ENCODE data around the gene TNFSF13B. TPM values are rescaled to one million over a fixed set of nuclear protein-coding genes. Genes with fewer than 3 reads are reported as not detected.
"Not testable (repeated sequence)": the region's sequence is repeated elsewhere in the genome, so short reads cannot be mapped to it uniquely, and the experiment has no call there.

The TNFSF13B gene
- total RNA-seq, 1 donor from 2014 or later, result 0.82 TPM

GRCh38 chr13:108304170-108305016 lies 34.9 kb downstream of the TNFSF13B start:
- peaks cover 5% of the 10 kb centered on the region for H3K9me3 Mint-ChIP-seq
- no peaks in the 10 kb centered on the region for H3K27me3 Mint-ChIP-seq (ENCODE audit: low read depth)
- TF ChIP-seq, protein P1, sequence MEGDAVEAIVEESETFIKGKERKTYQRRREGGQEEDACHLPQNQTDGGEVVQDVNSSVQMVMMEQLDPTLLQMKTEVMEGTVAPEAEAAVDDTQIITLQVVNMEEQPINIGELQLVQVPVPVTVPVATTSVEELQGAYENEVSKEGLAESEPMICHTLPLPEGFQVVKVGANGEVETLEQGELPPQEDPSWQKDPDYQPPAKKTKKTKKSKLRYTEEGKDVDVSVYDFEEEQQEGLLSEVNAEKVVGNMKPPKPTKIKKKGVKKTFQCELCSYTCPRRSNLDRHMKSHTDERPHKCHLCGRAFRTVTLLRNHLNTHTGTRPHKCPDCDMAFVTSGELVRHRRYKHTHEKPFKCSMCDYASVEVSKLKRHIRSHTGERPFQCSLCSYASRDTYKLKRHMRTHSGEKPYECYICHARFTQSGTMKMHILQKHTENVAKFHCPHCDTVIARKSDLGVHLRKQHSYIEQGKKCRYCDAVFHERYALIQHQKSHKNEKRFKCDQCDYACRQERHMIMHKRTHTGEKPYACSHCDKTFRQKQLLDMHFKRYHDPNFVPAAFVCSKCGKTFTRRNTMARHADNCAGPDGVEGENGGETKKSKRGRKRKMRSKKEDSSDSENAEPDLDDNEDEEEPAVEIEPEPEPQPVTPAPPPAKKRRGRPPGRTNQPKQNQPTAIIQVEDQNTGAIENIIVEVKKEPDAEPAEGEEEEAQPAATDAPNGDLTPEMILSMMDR (conservative IDR thresholded peaks at IDR 0.05), result no peak
- H3K36me3 Mint-ChIP-seq (ENCODE audit: low read depth), result no peaks in the 10 kb centered on the region
- no peak for DNase-seq (ENCODE audit: low read depth, low spot score)
- no peaks in the 10 kb centered on the region for H3K4me1 Mint-ChIP-seq
- H3K27ac Mint-ChIP-seq (ENCODE audit: unreplicated experiment), result no peak overlapping the region
- H3K4me3 Mint-ChIP-seq, result no peak overlapping the region

- no peak for DNase-seq (ENCODE audit: low read depth, low spot score)
- Mint-ChIP-seq H3K4me3 (no peak overlapping the region), H3K27me3 (ENCODE audit: low read depth) (no peaks in the 10 kb centered on the region), H3K36me3 (ENCODE audit: low read depth) (no peaks in the 10 kb centered on the region), H3K4me1 (no peaks in the 10 kb centered on the region), H3K27ac (ENCODE audit: unreplicated experiment) (no peak overlapping the region), H3K9me3 (peaks cover 5% of the 10 kb centered on the region)
- TF ChIP-seq, protein P1 (conservative IDR thresholded peaks at IDR 0.05), result no peak
Observed at GRCh38 chr13:108305655-108306054, 36.1 kb downstream of the TNFSF13B start.

DNA sequence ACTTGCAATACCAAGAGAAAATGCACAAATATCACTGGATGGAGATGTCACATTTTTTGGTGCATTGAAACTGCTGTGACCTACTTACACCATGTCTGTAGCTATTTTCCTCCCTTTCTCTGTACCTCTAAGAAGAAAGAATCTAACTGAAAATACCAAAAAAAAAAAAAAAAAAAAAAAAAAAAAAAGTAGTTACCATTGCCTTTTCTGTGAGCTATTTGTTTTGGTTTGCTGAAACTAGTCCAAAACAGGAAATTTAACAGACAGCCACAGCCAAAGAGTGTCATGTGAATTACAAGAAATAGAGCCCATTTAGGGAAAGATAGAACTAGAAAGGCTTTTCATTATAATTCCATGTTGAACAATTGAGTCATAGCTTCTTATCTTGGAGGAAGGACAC lies 37.3 kb downstream of the TNFSF13B start:
- peaks cover 5% of the 10 kb centered on the region for H3K9me3 Mint-ChIP-seq
- DNase-seq (ENCODE audit: low read depth, low spot score), result no peak
- no peaks in the 10 kb centered on the region for H3K27me3 Mint-ChIP-seq (ENCODE audit: low read depth)
- H3K36me3 Mint-ChIP-seq (ENCODE audit: low read depth), result no peaks in the 10 kb centered on the region
- H3K27ac Mint-ChIP-seq (ENCODE audit: unreplicated experiment), result no peak overlapping the region
- no peaks in the 10 kb centered on the region for H3K4me1 Mint-ChIP-seq
- TF ChIP-seq, protein P1 (conservative IDR thresholded peaks at IDR 0.05), result no peak
- no peak overlapping the region for H3K4me3 Mint-ChIP-seq

DNA sequence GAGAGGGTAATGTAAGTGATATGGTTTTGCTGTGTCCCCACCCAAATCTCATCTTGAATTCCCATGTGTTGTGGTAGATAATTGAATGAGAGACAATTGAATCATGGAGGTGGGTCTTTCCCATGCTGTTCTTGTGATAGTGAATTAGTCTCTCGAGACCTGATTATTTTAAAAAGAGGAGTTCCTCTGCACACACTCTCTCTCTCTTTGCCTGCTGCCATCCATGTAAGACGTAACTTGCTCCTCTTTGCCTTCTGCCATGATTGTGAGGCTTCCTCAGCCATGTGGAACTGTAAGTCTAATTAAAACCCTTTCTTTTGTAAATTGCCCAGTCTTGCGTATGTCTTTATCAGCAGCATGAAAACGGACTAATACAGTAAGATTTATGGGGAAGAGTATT lies 42.1 kb downstream of the TNFSF13B start:
- not testable (repeated sequence) for H3K9me3 Mint-ChIP-seq; H3K4me3 Mint-ChIP-seq; H3K27ac Mint-ChIP-seq (ENCODE audit: unreplicated experiment); H3K27me3 Mint-ChIP-seq (ENCODE audit: low read depth); DNase-seq (ENCODE audit: low read depth, low spot score); H3K36me3 Mint-ChIP-seq (ENCODE audit: low read depth); H3K4me1 Mint-ChIP-seq

DNA sequence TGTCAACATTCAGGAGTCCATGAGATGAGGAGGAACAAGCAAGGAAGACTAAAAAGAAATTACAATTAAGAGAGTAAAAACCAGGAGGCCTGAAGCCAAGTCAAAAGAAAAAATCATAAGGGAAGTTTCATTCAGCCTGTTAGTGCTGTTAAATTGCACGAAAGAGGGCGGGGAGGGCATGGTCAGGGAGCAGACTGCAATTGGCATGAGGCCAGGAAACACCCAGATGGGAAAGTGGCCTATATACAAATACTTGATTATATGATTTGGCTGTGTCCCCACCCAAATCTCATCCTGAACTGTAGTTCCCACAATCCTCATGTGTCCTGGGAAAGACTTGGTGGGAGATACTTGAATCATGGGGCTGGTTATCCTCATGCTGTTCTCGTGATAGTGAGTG lies 43.9 kb downstream of the TNFSF13B start:
- no peak overlapping the region for H3K27ac Mint-ChIP-seq (ENCODE audit: unreplicated experiment)
- no peaks in the 10 kb centered on the region for H3K27me3 Mint-ChIP-seq (ENCODE audit: low read depth)
- no peaks in the 10 kb centered on the region for H3K4me1 Mint-ChIP-seq
- no peak for DNase-seq (ENCODE audit: low read depth, low spot score)
- H3K4me3 Mint-ChIP-seq, result no peak overlapping the region
- TF ChIP-seq, protein P1 (conservative IDR thresholded peaks at IDR 0.05), result no peak
- H3K36me3 Mint-ChIP-seq (ENCODE audit: low read depth), result no peaks in the 10 kb centered on the region
- H3K9me3 Mint-ChIP-seq, result peaks cover 5% of the 10 kb centered on the region

- peaks cover 6% of the 10 kb centered on the region for H3K27me3 Mint-ChIP-seq (ENCODE audit: low read depth)
- no peaks in the 10 kb centered on the region for H3K4me1 Mint-ChIP-seq
- TF ChIP-seq, protein P1 (conservative IDR thresholded peaks at IDR 0.05), result no peak
- H3K27ac Mint-ChIP-seq (ENCODE audit: unreplicated experiment), result no peak overlapping the region
- H3K4me3 Mint-ChIP-seq, result no peak overlapping the region
- no peaks in the 10 kb centered on the region for H3K9me3 Mint-ChIP-seq
- no peaks in the 10 kb centered on the region for H3K36me3 Mint-ChIP-seq (ENCODE audit: low read depth)
- DNase-seq (ENCODE audit: low read depth, low spot score), result no peak
Observed at GRCh38 chr13:108315273-108315672, 45.8 kb downstream of the TNFSF13B start.
